OCI-M2 (cell line): Measurements from ENCODE around the gene NCOA6.

Experiments used
- DNase-seq: peaks from one replicate; lab custom pipeline; 2025; ENCODE audit not compliant: unreplicated experiment; lab: John Stamatoyannopoulos, UW

Gene NCOA6

GRCh38 chr20:34776177-34776576 is 49.3 kb downstream of the NCOA6 start:
- no peak for DNase-seq

- no peak for DNase-seq
Observed at GRCh38 chr20:34774886-34775285, 50.6 kb downstream of the NCOA6 start.

DNA sequence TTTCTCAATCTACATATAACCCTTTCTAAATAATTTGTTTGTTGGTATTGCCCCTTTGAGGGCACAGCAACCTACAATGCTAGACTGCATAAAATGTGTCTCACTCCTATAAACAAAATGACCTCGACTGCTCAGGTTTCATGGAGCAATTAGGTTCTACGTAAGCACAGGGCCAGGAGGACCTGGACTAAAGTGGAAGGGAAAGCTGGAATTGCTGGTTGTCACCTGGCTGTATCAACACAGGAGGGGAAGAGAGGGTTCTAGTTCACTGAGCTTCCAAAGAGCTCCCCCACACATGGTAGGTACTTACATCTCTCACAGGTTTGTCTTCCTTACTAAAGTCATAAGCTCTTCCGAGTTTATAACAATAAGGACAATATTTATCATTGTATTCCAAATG is 51.0 kb downstream of the NCOA6 start:
- DNase-seq = no peak

DNA sequence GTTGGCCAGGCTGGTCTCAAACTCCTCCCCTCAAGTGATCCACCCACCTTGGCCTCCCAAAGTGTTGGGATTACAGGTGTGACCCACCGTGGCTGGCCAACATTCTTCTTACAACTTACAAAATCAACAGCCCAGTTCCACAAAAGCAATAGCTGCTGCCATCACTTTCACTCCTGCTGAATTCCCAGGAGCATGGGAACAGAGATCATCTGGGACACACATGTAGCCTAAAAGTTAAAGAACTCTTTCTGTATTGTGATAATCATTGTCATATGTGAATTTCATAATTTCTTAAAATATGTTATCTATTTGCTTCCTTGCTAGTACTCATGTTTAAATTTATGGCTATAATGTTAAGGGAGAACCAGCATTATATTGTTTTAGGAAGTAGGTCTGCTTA is 51.7 kb downstream of the NCOA6 start:
- no peak for DNase-seq

DNA sequence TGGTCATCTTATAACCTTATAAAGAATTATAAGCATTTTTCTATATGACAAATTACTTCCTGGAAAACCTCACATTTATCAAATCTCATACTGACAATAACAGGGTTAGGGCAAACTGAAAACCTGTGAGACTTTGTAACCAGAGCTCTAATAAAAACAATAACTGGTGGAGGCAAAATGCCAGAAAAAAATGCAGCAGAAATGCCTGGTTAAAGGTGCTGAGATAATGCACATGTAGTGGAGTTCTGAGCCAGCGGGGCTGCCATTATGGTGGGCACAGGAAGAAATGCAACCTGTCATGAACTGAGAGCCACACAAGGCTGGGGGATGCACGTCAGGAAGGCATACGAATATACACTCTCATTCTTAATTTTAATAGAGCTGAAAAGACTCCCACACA is 53.0 kb downstream of the NCOA6 start:
- no peak for DNase-seq

DNA sequence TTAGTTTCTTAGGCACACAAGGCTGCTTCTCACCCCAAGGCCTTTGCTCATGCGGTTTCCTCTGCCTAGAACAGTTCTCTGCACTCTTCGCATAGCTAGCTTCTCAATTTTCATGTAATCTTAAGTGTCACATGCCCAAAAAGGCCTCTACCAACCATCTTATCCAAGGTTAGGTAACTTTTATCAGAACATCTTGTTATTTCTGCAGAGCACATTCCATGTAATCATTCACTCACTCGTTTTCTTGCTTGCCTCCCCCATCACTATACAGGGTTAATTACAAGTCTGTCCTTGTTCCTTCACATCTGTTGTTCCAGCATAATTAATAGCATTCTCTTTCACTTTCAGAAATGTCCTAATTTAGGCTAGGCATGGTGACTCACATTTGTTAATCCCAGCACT is 53.8 kb downstream of the NCOA6 start:
- DNase-seq = no peak

- DNase-seq = no peak
Observed at GRCh38 chr20:34768096-34768495, 57.4 kb downstream of the NCOA6 start.

- DNase-seq = no peak
Observed at GRCh38 chr20:34762031-34762555, 63.4 kb downstream of the NCOA6 start.

DNA sequence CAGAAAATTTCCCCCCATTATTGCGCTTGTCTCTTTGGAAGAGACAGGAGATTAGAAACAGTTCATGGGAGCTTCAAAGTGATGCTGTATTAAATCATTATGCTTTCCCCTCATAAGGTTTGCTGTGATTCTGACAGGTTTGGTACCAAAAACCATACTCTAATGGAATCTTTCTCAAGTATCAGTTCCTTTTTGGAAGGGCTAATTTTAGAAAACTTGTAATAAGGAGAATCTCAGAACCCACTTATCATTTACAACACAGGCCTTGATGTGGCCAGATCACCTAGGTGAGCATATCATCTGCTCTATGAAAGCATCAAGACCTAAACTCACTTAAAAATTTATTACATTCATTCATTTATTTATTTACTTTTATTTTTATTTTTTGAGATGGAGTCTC is 70.1 kb downstream of the NCOA6 start:
- DNase-seq = no peak

DNA sequence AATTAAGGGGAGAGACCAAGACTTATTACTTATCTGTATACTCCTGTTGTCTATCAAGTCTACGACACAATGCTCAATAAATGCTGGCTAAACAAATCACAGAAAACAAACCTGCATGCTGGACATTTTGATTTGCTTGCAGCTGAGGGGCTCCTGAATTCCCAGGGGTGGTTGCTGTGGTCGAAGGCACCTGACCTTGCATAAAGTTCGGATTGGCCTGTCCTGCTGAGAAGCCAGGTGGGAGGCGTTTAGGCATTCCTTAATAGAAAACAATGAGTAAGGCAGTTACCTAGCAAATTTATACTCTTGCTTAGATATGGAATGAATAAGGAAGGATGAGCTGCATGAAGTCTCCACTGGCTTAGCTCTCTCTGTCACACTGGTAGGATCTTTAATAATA is 70.8 kb downstream of the NCOA6 start:
- no peak for DNase-seq

DNA sequence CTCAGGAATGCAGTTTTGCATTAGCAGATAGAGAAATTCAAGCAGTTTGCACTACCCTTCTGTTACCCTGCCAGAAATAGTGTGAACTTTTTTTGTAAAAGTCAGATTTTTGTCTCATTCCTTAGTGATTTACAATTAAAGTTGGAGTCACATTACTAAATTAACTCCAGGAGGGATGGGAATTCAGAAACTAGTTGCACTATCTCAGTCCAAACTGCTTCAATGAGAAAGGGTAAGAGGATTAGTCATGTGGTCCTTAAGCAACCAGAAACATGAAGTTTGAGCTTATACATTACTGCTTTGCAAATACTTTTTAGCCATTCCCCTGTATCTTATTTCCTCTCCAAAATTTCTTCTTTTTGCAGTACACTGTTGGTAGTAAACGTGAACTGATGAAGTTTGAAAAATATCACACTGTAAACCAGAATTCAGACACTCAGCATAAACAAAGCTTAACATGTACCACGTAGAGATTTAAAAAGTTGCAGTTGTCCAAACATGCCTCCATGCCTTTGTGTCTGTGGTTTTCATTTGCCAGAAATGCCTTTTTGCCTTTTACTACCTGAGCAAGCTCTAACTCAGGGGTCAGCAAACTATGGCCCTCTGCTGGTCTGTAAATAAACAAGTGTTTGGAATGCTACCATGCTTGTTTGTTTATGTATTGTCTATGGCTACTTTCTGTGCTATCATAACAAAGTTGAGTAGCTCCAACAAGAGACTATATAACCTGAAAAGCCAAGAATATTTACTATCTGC is 71.6 kb downstream of the NCOA6 start:
- DNase-seq = no peak

GRCh38 chr20:34751453-34751852 is 74.0 kb downstream of the NCOA6 start:
- DNase-seq = no peak

DNA sequence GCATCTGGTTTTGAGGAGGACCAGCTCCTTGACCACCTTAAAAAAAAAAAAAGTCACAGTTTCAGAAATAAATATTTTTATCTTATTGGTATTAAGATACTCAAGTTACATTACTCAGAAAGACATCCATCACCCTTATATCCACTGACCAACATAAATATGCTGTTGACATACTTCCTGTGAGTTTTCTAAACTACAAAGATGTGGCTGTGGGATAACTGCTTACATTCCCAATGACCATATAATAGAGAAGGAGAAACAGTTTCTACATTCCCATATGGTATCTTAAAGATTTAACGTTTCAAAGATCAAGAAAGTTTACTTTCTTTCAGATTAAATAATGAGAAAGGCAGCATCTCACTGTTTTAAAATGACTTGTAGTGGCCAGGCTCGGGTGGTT is 75.0 kb downstream of the NCOA6 start:
- DNase-seq = no peak

DNA sequence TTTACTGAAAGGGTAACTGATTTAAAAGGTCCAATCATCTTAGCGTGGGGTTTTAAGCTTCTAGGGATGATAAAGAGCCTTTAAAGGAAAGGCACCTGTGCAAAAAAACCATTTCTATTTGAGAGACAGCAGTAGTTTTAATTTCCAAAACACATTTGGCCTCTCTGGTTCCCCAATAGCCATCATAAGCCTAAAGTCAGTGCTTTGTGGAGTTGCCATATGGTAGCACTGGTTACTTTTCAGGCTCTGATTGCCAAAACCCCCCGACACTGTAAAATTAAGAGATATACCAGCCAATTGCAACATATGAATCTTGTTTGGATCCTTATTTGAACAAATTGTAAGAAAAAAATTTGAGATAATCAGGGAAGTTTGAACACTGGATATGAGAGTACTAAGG is 76.7 kb downstream of the NCOA6 start:
- no peak for DNase-seq

- DNase-seq = no peak
Observed at GRCh38 chr20:34747479-34747878, 78.0 kb downstream of the NCOA6 start.

GRCh38 chr20:34746674-34747073 is 78.8 kb downstream of the NCOA6 start:
- no peak for DNase-seq

GRCh38 chr20:34744847-34745246 is 80.6 kb downstream of the NCOA6 start:
- DNase-seq = no peak

- no peak for DNase-seq
Observed at GRCh38 chr20:34744340-34744739, 81.1 kb downstream of the NCOA6 start.

DNA sequence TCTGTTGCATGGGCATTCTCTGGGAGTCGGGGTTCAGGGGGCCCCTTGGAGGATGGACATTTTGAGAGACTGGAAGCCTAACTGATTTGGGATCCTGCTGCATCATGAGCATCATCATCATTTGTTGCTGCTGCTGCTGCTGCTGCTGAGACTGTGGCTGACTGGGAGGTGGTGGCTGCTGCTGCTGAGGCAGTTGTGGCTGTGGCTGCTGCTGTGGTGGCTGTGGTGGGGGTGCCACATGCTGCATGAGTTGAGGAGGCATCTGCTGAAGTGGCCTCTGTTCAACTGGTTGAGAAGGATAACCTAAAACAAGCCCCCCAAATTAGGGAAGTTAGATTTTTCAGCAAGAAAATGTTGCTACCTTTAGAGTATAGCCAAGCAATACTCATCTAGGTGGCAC is 82.4 kb downstream of the NCOA6 start:
- DNase-seq = no peak

DNA sequence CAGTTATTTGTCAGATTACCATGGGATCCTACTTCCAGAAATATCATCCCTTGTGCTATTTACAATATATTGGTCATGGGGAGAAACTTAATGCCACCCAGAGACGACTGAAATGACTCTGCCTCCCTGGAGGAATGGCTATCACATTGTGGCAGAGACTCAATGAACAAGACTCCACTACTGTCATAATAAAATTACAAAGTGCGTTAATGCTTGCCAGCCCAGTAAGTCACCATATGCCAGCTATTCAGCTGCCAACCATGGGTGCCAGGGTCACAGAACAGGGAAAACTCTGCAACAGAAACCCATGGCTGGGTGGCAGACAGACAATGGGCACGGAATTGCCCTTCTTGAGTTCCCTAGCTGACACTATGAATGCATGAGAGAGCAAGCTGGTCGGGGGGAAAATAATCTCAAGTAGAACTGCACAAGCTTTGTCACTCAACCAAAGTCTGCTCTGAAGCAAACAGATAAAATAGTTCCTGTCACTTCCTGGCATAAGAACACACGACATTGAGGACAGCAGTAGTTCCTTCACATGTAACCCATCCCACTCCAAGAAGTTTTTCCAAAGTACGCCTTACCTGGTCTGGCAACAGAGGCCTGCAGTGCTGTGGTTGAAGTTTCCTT is 89.2 kb downstream of the NCOA6 start:
- no peak for DNase-seq

- no peak for DNase-seq
Observed at GRCh38 chr20:34732523-34732922, 92.9 kb downstream of the NCOA6 start.

DNA sequence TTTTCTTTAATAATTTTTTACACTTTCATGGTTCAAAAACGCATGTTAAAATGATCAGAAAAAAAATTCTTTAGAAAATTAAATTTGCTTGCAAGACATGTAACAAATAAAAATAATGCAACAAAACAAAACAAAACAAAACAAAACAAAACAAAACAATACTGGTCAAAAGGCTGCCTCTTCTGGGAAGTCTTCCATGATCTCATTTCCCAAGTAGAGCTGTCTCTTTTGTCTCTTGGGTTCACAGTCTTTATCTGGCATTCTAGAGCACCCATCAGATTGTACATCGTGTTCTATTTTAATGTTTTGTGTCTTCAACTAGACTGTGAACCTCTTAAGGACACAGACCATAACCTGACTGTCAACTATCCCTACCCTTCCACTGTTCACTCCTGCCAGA is 96.0 kb downstream of the NCOA6 start:
- DNase-seq = no peak

GRCh38 chr20:34724172-34724571 is 101.3 kb downstream of the NCOA6 start:
- no peak for DNase-seq
